ACHN (cell line): ENCODE data around the gene TMEM272.

Source experiments
- DNase-seq: peaks from one replicate; pipeline ENCODE4 v3.0.0-alpha.2; 2015
- in situ Hi-C: cut with HindIII; loops from 2 replicates; pipeline ENCODE4 v1.10.0; 2017; ENCODE audit warnings: low sequenced_read_pairs, low pct_ligation_motif_present, low pct_unique_long_range_greater_than_20kb

The TMEM272 gene

GRCh38 chr13:51815848-51816247, 29.1 kb downstream of the TMEM272 start:
- DNase-seq: no peak
- in situ Hi-C loops: no loop called here

DNA sequence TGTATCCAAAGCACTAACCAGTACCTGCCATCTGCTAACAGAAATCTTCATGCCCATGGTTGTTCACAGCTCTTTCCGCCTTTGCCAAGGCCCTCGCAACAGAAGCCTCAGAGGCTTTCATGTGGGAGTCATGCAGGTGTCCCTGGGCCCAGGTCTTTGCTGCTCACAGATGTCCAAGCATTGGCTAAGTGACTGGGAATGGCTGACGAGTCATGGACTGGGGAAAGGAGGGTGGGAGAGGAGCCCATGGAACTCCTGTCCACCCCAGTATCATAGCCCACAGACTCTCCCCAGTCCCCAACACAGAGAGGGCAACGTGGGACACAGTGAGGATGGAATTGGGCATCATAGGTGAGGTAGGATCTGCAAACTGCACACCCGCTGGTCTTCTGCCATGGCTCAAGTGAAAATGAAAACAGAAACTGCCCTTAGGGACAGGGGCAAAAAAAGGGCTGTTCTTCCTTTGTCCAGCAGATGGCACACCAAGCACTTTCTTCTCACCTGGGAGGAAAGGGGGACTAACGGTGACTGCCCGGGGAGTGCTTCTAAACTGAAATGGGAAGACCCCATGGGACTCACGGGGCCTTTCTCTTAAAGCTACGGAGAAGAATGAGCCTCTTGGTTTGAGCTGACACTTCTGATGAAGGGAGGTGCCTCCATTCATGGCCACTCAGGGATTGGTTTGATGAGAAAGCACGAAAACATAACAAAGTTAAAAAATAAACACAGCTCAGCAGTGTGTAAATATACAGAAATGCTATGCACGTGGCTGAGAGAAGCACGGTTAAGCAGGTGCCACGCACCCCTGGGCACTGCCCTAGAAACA, 29.9 kb downstream of the TMEM272 start:
- DNase-seq: peak; percentile 62
- in situ Hi-C loops: no loop called here

GRCh38 chr13:51814071-51814470, 30.9 kb downstream of the TMEM272 start:
- DNase-seq: no peak
- in situ Hi-C loops: no loop called here

- in situ Hi-C loops: no loop called here
- no peak for DNase-seq
Measured at GRCh38 chr13:51811920-51812451, 33.0 kb downstream of the TMEM272 start.

- in situ Hi-C loops: no loop called here
- no peak for DNase-seq
Measured at GRCh38 chr13:51811046-51811445, 33.9 kb downstream of the TMEM272 start.

DNA sequence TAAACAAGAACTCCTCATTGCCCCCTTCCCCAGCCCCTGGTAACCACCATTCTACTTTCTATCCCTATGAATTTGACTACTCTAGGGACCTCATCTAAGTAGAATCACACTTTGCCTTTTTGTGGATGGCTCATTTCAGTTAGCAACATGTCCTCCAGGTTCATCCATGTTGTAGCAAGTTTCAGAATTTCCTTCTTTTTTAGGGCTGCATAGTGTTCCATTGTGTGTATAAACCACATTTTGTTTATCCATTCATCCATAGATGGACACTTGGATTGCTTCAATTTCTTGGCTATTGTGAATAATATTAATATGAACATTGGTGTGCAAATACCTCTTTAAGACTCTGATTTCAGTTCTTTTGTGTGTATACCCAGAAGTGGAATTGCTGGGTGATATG, 36.2 kb downstream of the TMEM272 start:
- in situ Hi-C loops: no loop called here

DNA sequence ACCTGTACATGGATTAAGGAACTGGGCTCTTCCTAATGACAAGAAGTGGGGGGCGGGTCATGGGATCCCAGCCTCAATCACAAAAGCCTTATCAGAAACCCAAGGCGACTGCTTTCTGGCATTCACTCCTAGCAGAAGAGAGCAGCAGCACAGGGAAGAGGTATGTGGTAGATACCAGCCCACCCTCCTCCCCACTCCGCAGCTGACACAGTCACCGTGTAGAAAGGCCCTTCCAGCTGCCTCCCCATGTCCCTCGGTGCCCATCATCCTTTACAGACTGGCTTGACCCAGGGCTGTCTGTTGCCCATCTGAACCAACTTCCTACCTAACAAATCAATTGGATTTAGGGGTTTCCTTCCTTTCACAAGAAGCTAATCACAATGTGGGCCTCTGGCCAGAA, 37.9 kb downstream of the TMEM272 start:
- in situ Hi-C loops: no loop called here

More for the DNA sequence above, 36.2 kb downstream of the TMEM272 start:
- no peak for DNase-seq

GRCh38 chr13:51806566-51806965, 38.4 kb downstream of the TMEM272 start:
- in situ Hi-C loops: no loop called here
- DNase-seq: no peak

More for the DNA sequence above, 37.9 kb downstream of the TMEM272 start:
- DNase-seq: no peak

GRCh38 chr13:51805925-51806324, 39.1 kb downstream of the TMEM272 start:
- in situ Hi-C loops: no loop called here
- no peak for DNase-seq

- DNase-seq: no peak
- in situ Hi-C loops: no loop called here
Measured at GRCh38 chr13:51805313-51805712, 39.7 kb downstream of the TMEM272 start.

GRCh38 chr13:51804295-51805172, 40.4 kb downstream of the TMEM272 start:
- in situ Hi-C loops: no loop called here

DNA sequence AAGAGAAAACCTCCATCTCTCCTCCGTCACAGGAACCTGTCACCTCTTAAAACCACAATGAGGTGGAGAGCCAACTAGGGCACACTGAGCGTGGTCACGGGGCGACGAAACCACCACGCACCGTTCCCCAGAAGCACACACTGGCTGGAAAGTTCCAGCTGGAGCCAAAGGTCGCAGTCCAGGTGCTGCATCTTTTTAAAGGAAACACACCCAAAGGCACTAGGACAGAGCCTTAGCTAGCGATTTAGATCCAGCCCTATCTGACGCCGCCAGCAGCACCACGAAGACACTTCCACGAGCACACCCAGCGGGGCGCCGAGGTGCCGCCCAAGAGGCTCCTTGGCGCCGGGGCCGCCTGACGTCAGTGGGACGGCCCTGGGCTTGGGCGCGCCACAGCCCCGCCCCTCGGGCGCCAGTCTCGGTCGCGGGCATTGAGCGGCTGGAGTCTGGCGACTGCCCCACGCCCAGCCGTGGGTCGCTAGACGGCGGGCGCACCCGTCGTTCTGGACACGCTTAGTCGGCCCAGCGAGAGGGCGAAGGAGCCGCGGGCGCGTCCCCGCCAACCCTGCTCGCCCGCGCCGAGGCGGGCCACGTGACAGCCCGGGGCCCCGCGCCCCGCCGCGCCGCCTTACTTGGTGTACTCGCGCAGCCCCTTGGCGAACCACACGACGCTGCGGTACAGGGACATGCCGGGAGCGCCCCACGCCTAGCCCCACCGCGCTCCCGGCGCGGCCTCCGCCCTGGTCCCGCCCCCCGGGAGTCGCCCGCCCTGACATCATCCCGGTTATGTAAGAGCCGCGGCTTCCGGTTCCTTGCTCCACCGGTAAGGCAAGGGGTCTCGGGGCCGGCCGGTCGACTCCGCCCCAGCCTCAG, 41.3 kb downstream of the TMEM272 start, which contains the start of gene DHRS12:
Gene DHRS12, minus strand, starts transcription at position 742 of the 873 bp plus-strand sequence. CDS start 4,504 bp downstream, outside the sequence.
- peak; percentile 84 for DNase-seq
- in situ Hi-C loops: no loop called here

More at GRCh38 chr13:51804295-51805172, 40.4 kb downstream of the TMEM272 start:
- no peak for DNase-seq

GRCh38 chr13:51802631-51803418, 42.2 kb downstream of the TMEM272 start:
- in situ Hi-C loops: no loop called here
- no peak for DNase-seq

- in situ Hi-C loops: no loop called here
- DNase-seq: peak; percentile 30
Measured at GRCh38 chr13:51801631-51802099, 43.3 kb downstream of the TMEM272 start.

DNA sequence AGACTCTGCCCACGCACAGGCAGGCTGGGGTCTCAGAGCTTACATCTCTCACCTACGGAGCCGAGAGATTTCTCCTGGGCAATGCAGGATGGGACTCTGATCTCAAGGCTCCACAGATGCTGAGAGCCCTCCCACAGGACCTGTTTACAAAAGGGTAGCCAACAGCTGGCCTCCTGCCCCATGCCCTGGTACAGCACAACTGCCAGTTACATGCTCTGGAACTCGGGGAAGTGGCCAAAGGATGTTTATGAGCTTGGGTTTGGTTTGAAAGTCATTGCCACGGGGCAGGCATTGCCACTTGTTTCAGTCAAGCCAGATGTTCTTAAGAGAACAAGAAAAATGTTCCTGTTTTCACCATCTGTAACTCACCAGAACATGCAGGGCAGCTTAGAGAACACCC, 44.5 kb downstream of the TMEM272 start:
- DNase-seq: no peak
- in situ Hi-C loops: no loop called here

DNA sequence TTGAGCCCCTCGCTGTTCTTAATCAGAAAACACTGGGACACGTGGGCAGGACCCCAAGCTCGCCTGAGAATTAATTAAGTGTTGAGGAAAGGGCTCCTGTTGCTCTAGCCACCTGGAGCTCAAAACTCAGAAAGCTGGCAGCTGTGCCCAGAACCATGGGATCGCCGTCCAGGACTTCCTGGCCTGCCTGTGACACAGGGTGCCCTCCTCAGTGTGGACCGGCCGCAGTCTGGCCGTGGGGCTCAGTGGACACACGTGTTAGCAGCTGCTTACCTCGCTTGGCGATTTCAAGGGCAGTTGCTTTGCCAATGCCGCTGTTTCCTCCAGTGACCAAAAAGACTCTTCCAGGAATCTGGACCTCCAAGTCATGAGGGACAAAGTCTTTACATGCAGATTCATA, 45.7 kb downstream of the TMEM272 start:
- in situ Hi-C loops: no loop called here
- DNase-seq: no peak

DNA sequence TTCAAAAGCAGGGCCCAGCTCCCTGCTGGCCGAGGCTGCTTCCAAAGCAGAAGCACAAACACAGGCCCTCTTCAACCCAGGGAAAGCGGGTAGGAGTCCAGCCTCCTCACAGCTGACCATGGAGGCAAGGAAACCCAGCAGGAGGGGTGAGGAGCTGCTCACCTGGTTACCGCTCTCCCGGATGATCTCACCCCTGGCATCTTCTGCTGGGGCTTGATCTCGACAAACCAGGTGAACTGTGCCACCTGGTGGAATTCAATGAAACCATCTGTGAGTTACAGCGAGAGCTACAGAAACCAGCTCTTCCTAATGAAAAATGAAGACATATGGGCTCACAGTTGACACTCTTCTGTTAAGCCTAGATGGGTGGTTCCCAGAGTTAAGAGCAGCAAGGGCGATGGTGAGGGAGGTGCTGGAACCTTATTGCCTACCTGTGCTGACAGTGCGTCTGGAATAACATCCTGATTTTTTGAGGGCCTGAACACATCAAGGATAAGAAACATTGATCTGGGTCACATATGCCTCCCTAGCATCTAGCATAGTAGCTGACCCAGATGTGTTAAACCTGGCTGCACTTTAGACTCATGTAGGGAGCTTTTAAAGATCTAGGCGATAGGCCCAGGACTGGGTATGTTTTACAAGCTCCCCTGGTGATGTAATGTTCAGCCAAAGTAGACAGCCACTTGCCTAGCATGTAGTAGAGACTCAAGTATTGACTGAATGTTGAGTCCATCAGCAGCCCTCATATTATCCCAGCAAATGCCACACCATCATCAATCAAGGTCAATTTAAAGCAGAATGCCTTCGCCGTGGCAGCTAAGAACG, 47.1 kb downstream of the TMEM272 start:
- peak; percentile 57 for DNase-seq
- in situ Hi-C loops: no loop called here
